Measurements from ENCODE around the gene SPEM2. TPM values are rescaled to one million over a fixed set of nuclear protein-coding genes. Genes with fewer than 3 reads are reported as not detected.
A peak's percentile ranks its signal among the peaks of the same experiment; 100 is the strongest.

Gene SPEM2
- total and polyA plus RNA-seq, 2 of the 8 experiments (the other 6 are each of a cell fraction or from before 2014, with no cell fraction given), result 0.03 TPM; not detected in 1

DNA sequence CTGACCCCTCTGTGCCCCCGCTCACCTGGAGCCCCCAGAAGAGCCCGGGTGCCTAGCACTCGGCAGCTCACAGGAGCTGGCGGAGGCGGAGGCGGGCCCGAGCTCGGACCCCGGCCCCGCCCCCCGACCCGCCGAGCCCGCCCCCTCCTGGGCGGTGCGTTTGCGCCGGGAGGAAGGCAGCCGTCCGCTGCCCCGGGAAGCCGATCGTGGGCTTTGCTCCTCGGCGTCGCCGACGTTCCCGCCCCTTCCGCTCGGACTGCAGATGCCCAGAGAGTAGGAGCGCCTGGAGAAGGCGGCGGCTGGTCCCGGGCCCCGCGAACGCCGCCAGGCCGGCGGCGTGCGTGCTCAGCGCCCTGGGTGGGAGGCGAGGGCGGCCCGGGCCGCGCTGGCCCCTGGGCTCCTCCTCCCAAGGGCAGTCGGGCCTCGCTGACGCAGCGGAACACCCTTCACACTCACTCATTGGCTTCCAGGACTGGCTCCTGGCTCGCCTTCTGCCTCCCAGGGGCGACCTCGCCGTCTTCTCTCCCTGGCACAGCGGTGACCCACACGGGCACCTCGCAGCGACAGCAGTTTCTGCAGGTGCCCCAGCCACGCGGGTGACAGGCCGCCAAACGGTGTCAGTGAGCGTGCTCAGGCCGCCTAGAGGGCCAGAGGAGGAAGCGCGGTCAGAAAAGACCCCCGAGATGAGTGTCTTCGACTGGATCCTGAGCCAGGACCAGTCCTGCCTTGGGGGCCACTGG lies 30.8 kb upstream of the SPEM2 start, which contains the start of gene PLSCR3 (continued):
- TF ChIP-seq RAD21 (IDR thresholded peaks at IDR 0.05 in 1 of 2, conservative IDR thresholded peaks at IDR 0.05 in 1 of 2; ENCODE audit: low read depth in 2 of 2, low read length in 2 of 2), result 0 out of 4 replicates have a peak, but pooled peaks have one; percentile 11 to 26
- no peak for TF ChIP-seq KDM5A (IDR thresholded peaks at IDR 0.05; ENCODE audit: low read length)
- TF ChIP-seq BCL11A (IDR thresholded peaks at IDR 0.05; ENCODE audit: low read depth in 2 of 2, low read length in 2 of 2), result no peak
- no peak for TF ChIP-seq BACH1 (IDR thresholded peaks at IDR 0.05; ENCODE audit: low read length)
- TF ChIP-seq TAF1 (IDR thresholded peaks at IDR 0.05; ENCODE audit: low read depth, low read length), result peak; percentile 13; the same call in 1 of the 2 replicates
- no peak for TF ChIP-seq YY1 (IDR thresholded peaks at IDR 0.05; ENCODE audit: low read depth, low read length)
- TF ChIP-seq POLR2A (IDR thresholded peaks at IDR 0.05; ENCODE audit: control extremely low read depth in 1 of 2, low read depth in 2 of 2, low read length in 2 of 2), result peak in 1 of 2 experiments; percentile 62; a peak in 1 of 3 replicates
- TF ChIP-seq, protein P1, sequence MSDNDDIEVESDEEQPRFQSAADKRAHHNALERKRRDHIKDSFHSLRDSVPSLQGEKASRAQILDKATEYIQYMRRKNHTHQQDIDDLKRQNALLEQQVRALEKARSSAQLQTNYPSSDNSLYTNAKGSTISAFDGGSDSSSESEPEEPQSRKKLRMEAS (IDR thresholded peaks at IDR 0.05), result peak; percentile 85
- no peak for TF ChIP-seq RNF2 (IDR thresholded peaks at IDR 0.05; ENCODE audit: borderline replicate concordance, low read depth, low read length, missing control alignments, poor library complexity, severe bottlenecking)
- no peak for TF ChIP-seq TEAD4 (IDR thresholded peaks at IDR 0.05; ENCODE audit: low read depth, low read length)
- TF ChIP-seq BRCA1 (IDR thresholded peaks at IDR 0.05; ENCODE audit: low read depth, low read length), result no peak

Measured in H1 (cell line).